ENCODE data around the gene CHMP3. TPM values are rescaled to one million over a fixed set of nuclear protein-coding genes. Genes with fewer than 3 reads are reported as not detected.

The CHMP3 gene
- total and polyA plus RNA-seq, 2 of the 13 experiments (the other 11 are each of a cell fraction or from before 2014, with no cell fraction given), result 64.1 to 114 TPM

- TF ChIP-seq, protein P1, sequence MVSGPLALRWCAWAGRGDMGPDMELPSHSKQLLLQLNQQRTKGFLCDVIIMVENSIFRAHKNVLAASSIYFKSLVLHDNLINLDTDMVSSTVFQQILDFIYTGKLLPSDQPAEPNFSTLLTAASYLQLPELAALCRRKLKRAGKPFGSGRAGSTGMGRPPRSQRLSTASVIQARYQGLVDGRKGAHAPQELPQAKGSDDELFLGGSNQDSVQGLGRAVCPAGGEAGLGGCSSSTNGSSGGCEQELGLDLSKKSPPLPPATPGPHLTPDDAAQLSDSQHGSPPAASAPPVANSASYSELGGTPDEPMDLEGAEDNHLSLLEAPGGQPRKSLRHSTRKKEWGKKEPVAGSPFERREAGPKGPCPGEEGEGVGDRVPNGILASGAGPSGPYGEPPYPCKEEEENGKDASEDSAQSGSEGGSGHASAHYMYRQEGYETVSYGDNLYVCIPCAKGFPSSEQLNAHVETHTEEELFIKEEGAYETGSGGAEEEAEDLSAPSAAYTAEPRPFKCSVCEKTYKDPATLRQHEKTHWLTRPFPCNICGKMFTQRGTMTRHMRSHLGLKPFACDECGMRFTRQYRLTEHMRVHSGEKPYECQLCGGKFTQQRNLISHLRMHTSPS (CRISPR knock-in tag; IDR thresholded peaks at IDR 0.05; ENCODE audit: low read depth), result no peak
- TF ChIP-seq FOXK2 (IDR thresholded peaks at IDR 0.05) (no peak), ZNF75D (CRISPR knock-in tag; IDR thresholded peaks at IDR 0.05; ENCODE audit: borderline replicate concordance) (no peak), AHR (CRISPR knock-in tag; IDR thresholded peaks at IDR 0.05) (no peak), ZNF296 (CRISPR knock-in tag; conservative IDR thresholded peaks at IDR 0.05) (no peak), ZNF230 (CRISPR knock-in tag; IDR thresholded peaks at IDR 0.05) (no peak), ZNF761 (CRISPR knock-in tag; conservative IDR thresholded peaks at IDR 0.05) (no peak), SRSF4 (IDR thresholded peaks at IDR 0.05; ENCODE audit: low read depth, low read length, poor library complexity, severe bottlenecking) (no peak), CSRNP2 (CRISPR knock-in tag; conservative IDR thresholded peaks at IDR 0.05; ENCODE audit: low read depth) (no peak)
- TF ChIP-seq, protein P2, sequence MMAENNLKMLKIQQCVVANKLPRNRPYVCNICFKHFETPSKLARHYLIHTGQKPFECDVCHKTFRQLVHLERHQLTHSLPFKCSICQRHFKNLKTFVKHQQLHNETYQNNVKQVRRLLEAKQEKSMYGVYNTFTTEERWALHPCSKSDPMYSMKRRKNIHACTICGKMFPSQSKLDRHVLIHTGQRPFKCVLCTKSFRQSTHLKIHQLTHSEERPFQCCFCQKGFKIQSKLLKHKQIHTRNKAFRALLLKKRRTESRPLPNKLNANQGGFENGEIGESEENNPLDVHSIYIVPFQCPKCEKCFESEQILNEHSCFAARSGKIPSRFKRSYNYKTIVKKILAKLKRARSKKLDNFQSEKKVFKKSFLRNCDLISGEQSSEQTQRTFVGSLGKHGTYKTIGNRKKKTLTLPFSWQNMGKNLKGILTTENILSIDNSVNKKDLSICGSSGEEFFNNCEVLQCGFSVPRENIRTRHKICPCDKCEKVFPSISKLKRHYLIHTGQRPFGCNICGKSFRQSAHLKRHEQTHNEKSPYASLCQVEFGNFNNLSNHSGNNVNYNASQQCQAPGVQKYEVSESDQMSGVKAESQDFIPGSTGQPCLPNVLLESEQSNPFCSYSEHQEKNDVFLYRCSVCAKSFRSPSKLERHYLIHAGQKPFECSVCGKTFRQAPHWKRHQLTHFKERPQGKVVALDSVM (CRISPR knock-in tag; IDR thresholded peaks at IDR 0.05), result no peak
- TF ChIP-seq, protein P3, sequence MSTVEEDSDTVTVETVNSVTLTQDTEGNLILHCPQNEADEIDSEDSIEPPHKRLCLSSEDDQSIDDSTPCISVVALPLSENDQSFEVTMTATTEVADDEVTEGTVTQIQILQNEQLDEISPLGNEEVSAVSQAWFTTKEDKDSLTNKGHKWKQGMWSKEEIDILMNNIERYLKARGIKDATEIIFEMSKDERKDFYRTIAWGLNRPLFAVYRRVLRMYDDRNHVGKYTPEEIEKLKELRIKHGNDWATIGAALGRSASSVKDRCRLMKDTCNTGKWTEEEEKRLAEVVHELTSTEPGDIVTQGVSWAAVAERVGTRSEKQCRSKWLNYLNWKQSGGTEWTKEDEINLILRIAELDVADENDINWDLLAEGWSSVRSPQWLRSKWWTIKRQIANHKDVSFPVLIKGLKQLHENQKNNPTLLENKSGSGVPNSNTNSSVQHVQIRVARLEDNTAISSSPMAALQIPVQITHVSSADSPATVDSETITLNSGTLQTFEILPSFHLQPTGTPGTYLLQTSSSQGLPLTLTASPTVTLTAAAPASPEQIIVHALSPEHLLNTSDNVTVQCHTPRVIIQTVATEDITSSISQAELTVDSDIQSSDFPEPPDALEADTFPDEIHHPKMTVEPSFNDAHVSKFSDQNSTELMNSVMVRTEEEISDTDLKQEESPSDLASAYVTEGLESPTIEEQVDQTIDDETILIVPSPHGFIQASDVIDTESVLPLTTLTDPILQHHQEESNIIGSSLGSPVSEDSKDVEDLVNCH (CRISPR knock-in tag; IDR thresholded peaks at IDR 0.05), result no peak
- TF ChIP-seq, protein P4, sequence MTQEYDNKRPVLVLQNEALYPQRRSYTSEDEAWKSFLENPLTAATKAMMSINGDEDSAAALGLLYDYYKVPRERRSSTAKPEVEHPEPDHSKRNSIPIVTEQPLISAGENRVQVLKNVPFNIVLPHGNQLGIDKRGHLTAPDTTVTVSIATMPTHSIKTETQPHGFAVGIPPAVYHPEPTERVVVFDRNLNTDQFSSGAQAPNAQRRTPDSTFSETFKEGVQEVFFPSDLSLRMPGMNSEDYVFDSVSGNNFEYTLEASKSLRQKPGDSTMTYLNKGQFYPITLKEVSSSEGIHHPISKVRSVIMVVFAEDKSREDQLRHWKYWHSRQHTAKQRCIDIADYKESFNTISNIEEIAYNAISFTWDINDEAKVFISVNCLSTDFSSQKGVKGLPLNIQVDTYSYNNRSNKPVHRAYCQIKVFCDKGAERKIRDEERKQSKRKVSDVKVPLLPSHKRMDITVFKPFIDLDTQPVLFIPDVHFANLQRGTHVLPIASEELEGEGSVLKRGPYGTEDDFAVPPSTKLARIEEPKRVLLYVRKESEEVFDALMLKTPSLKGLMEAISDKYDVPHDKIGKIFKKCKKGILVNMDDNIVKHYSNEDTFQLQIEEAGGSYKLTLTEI (CRISPR knock-in tag; conservative IDR thresholded peaks at IDR 0.05), result no peak
These were observed 81.2 kb downstream of the CHMP3 start (continued) for GRCh38 chr2:86482034-86482433.

All from HepG2 (cell line).